SK-N-SH (cell line): ENCODE measurements around the gene SRSF3. TPM values are rescaled to one million over a fixed set of nuclear protein-coding genes. Genes with fewer than 3 reads are reported as not detected.

Source experiments
- CTCF ChIA-PET: fragments of 300-600, 350-600 bp; formaldehyde crosslinking; extraction: SDS; loops from one replicate; lab custom pipeline; 2021; lab: Yijun Ruan, JAX
- POLR2A ChIA-PET: fragments of 350-600 bp; sonication (Branson Sonifier 250); formaldehyde crosslinking; extraction: SDS; loops from one replicate; lab custom pipeline; 2020; ENCODE audit warnings: antibody characterized with exemption, inconsistent platforms; lab: Yijun Ruan, JAX
- DNase-seq: peaks from one replicate; pipeline ENCODE4 v3.0.0; 2012
- H2AFZ ChIP-seq: fragments of 200-600 bp; sonication (generic); 2 replicates; pipeline ENCODE4 v1.8.1; 2016; ENCODE audit warnings: antibody characterized with exemption, mild to moderate bottlenecking, low read depth
- H3F3A ChIP-seq: fragments of 200-600 bp; sonication (generic); replicated peaks from 2 replicates; pipeline ENCODE3; 2016; ENCODE audit warnings: antibody characterized with exemption, mild to moderate bottlenecking; ENCODE audit not compliant: insufficient read depth
- H3K27ac ChIP-seq, 2 experiments: fragments of 200-500 bp in 1 of 2; fragments of 200-600 bp in 1 of 2; sonication (Bioruptor generic) in 1 of 2; sonication (generic), shearing (Covaris generic) in 1 of 2; 2 replicates each; pipeline versions ENCODE4 v1.5.1 to v1.6.1; 2014 to 2016; ENCODE audit warnings: low read depth in 2 of 2, inconsistent platforms in 1 of 2, low read length in 1 of 2, mild to moderate bottlenecking in 1 of 2, mixed read lengths in 1 of 2
- H3K27me3 ChIP-seq: fragments of 200-600 bp; sonication (generic), shearing (Covaris generic); 2 replicates; pipeline ENCODE4 v1.6.1; 2016; ENCODE audit warnings: mixed run types; ENCODE audit not compliant: insufficient read depth
- H3K36me3 ChIP-seq, 2 experiments: fragments of 200-500 bp in 1 of 2; fragments of 200-600 bp in 1 of 2; sonication (Bioruptor generic) in 1 of 2; sonication (generic) in 1 of 2; replicated peaks in 1 of 2; 2 replicates each; pipeline versions ENCODE3 to v1.5.1; 2014 to 2016; ENCODE audit warnings: low read length in 1 of 2, mild to moderate bottlenecking in 1 of 2; ENCODE audit not compliant: insufficient read depth in 2 of 2, control insufficient read depth in 1 of 2
- H3K4me1 ChIP-seq, 2 experiments: fragments of 200-500 bp in 1 of 2; fragments of 200-600 bp in 1 of 2; sonication (Bioruptor generic) in 1 of 2; sonication (generic), shearing (Covaris generic) in 1 of 2; 2 replicates each; pipeline versions ENCODE4 v1.5.1 to v1.6.1; 2014 to 2016; ENCODE audit warnings: low read depth in 1 of 2, low read length in 1 of 2, mixed run types in 1 of 2; ENCODE audit not compliant: insufficient read depth in 2 of 2, control insufficient read depth in 1 of 2
- H3K4me2 ChIP-seq: fragments of 200-600 bp; sonication (generic), shearing (Covaris generic); 2 replicates; pipeline ENCODE4 v1.6.1; 2017; ENCODE audit warnings: mixed run types
- H3K4me3 ChIP-seq, 2 experiments: fragments of 200-500 bp in 1 of 2; fragments of 200-600 bp in 1 of 2; sonication (Bioruptor generic) in 1 of 2; sonication (generic), shearing (Covaris generic) in 1 of 2; 2 replicates each; pipeline versions ENCODE4 v1.5.1 to v1.8.1; 2014 to 2016; ENCODE audit warnings: low read depth in 2 of 2, inconsistent platforms in 1 of 2, low read length in 1 of 2, mild to moderate bottlenecking in 1 of 2, mixed read lengths in 1 of 2, moderate library complexity in 1 of 2
- H3K79me2 ChIP-seq: fragments of 200-600 bp; sonication (generic); 2 replicates; pipeline ENCODE4 v1.8.1; 2017; ENCODE audit warnings: mild to moderate bottlenecking; ENCODE audit not compliant: insufficient read depth
- H3K9ac ChIP-seq: fragments of 200-600 bp; sonication (generic); 2 replicates; pipeline ENCODE4 v1.6.1; 2017; ENCODE audit warnings: mixed run types
- H3K9me2 ChIP-seq: fragments of 200-600 bp; sonication (generic); 2 replicates; pipeline ENCODE4 v1.6.1; 2017; ENCODE audit warnings: mixed run types
- H3K9me3 ChIP-seq: fragments of 200-600 bp; sonication (generic); 2 replicates; pipeline ENCODE4 v1.6.1; 2017; ENCODE audit warnings: mixed run types, mild to moderate bottlenecking, moderate library complexity
- H4K20me1 ChIP-seq: fragments of 200-600 bp; sonication (generic); 2 replicates; pipeline ENCODE4 v1.6.1; 2017; ENCODE audit warnings: mild to moderate bottlenecking, mixed run types; ENCODE audit not compliant: insufficient read depth
- CHD2 ChIP-seq: fragments of 150-350 bp; IDR thresholded peaks from 2 replicates; pipeline ENCODE4 v1.6.1; 2018; ENCODE audit warnings: low read length; ENCODE audit not compliant: partially characterized antibody
- EZH2phosphoT487 ChIP-seq: fragments of 200-600 bp; sonication (generic); IDR thresholded peaks from 2 replicates; pipeline ENCODE4 v1.6.1; 2017; ENCODE audit warnings: low read depth, mixed run types, mild to moderate bottlenecking, antibody characterized with exemption, moderate library complexity, borderline replicate concordance
- FOSL2 ChIP-seq: IDR thresholded peaks from 2 replicates; pipeline ENCODE4 v1.4.0; 2012; ENCODE audit warnings: low read depth, mild to moderate bottlenecking, moderate library complexity, borderline replicate concordance
- FOXM1 ChIP-seq: IDR thresholded peaks from 2 replicates; pipeline ENCODE4 v1.4.0; 2012; ENCODE audit warnings: low read depth, mild to moderate bottlenecking
- GABPA ChIP-seq: IDR thresholded peaks from 2 replicates; pipeline ENCODE4 v1.4.0; 2012; ENCODE audit warnings: low read depth, mild to moderate bottlenecking
- GATA2 ChIP-seq: sonication (generic); formaldehyde crosslinking; IDR thresholded peaks from 2 replicates; pipeline ENCODE4 v1.5.0; 2020; ENCODE audit warnings: mild to moderate bottlenecking, missing genetic modification reagents
- MEF2A ChIP-seq: IDR thresholded peaks from 2 replicates; pipeline ENCODE4 v1.4.0; 2012; ENCODE audit warnings: low read depth, borderline replicate concordance
- NRF1 ChIP-seq: IDR thresholded peaks from 2 replicates; pipeline ENCODE4 v1.6.1; 2012; ENCODE audit warnings: low read depth, mild to moderate bottlenecking, low read length
- POLR2AphosphoS5 ChIP-seq: IDR thresholded peaks from 2 replicates; pipeline ENCODE4 v1.6.1; 2012; ENCODE audit warnings: low read depth, low read length
- RCOR1 ChIP-seq: fragments of 150-350 bp; IDR thresholded peaks from 2 replicates; pipeline ENCODE4 v1.6.1; 2017; ENCODE audit warnings: antibody characterized with exemption, low read length
- SMC3 ChIP-seq: IDR thresholded peaks from 2 replicates; pipeline ENCODE4 v1.6.1; 2012; ENCODE audit warnings: low read depth, low read length, improper control_type of control experiment
- TAF1 ChIP-seq: IDR thresholded peaks from 2 replicates; pipeline ENCODE4 v1.6.1; 2012; ENCODE audit warnings: low read depth, mild to moderate bottlenecking, low read length, moderate library complexity, borderline replicate concordance
- TCF12 ChIP-seq: IDR thresholded peaks from 2 replicates; pipeline ENCODE4 v1.4.0; 2012
- TEAD4 ChIP-seq: IDR thresholded peaks from 2 replicates; pipeline ENCODE4 v1.4.0; 2012; ENCODE audit warnings: mild to moderate bottlenecking, borderline replicate concordance; ENCODE audit not compliant: insufficient read depth
- YY1 ChIP-seq: IDR thresholded peaks from 2 replicates; pipeline ENCODE4 v1.4.0; 2012; ENCODE audit warnings: low read depth, mild to moderate bottlenecking
- WGBS: methylation state at CpG from one replicate; pipeline ENCODE4 v1.1.6; 2017; ENCODE audit warnings: low lambda C conversion rate; 5-methylcytosine and 5-hydroxymethylcytosine counted together
- polyA plus RNA-seq, 3 experiments: library from polyadenylated mRNA; depleted of rRNA; stranded (reverse); fragments of >200 nt; gene quantifications; 2 replicates each; pipeline ENCODE4 v1.2.3, GENCODE V29; 2012
- TF ChIP-seq, protein P1 (sequence below): fragments of 150-350 bp; IDR thresholded peaks from 2 replicates; pipeline ENCODE4 v1.6.1; 2017; ENCODE audit warnings: antibody characterized with exemption, low read length, low read depth, borderline replicate concordance
- TF ChIP-seq, protein P2 (sequence below): fragments of 150-350 bp; IDR thresholded peaks from 2 replicates; pipeline ENCODE4 v1.6.1; 2016; ENCODE audit warnings: mild to moderate bottlenecking, low read depth, low read length

The SRSF3 gene
- polyA plus RNA-seq, 1 of the 3 experiments (the other 2 are of a cell fraction), result 351 TPM

DNA sequence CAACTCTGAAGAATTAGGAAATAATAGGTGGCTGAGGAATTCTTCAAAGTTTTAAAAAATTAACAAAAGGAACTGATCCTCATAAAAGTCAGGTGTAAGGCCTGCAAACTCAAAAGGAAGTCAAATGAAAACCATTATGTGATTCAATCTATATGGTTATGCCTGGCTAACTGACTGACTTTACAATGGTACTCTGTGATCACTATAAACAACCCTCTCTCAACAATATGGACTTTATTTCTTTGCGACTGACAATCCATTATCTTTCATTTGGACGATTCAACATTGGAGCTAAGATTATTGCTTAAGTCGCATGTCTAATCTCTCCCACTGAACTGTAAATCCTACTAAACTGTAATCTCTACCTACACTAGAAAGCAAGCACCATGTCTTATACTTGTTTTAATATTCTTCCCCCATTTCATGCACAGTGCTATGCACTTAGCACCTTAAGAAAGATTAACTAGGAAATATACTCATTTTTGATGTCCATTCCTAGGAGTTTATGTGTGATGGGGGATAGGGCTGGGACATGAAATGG lies 48.3 kb upstream of the SRSF3 start (continued):
- TF ChIP-seq, protein P1, sequence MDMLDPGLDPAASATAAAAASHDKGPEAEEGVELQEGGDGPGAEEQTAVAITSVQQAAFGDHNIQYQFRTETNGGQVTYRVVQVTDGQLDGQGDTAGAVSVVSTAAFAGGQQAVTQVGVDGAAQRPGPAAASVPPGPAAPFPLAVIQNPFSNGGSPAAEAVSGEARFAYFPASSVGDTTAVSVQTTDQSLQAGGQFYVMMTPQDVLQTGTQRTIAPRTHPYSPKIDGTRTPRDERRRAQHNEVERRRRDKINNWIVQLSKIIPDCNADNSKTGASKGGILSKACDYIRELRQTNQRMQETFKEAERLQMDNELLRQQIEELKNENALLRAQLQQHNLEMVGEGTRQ, result no peak
- TF ChIP-seq TAF1, result no peak

DNA sequence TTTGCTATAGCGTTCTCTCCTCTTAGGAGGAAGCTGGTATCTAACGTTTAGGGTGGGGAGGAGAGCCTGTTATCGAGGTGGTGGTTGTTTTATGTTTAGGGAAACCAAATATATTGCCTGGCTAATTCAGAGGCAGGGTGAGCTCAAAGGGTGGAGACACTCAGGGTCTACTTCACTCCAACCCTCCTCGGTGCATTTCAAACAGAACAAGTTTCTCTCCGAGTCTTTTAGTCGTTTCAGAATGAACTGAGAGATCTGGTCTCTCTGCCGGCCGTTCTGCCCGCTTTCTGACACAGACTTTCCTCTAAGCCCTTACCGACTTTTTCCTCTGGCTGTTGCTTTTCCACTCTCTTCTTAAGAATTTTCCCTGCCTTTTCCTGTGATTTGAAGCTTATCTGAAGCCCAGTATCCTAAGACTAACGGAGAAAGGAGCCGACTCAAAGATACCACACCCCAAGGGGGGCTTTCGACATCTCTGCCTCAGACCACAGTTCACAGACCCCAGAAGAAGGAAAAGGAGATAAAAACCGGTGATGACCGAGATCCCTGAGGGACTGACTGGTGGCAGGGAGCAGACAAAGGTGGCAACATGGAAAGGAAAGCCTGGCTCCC lies 47.7 kb upstream of the SRSF3 start:
- H3K27ac ChIP-seq, result peak overlapping the region; percentile 88 to 91
- peaks cover 57% of the 10 kb centered on the region for H3K79me2 ChIP-seq
- peak; percentile 45 for DNase-seq
- WGBS, result under 1% methylated on average over 15 of the region's 15 CpGs
- peak overlapping the region; percentile 94 for H3K9ac ChIP-seq
- H3K9me2 ChIP-seq, result no peaks in the 10 kb centered on the region
- peaks cover 0 to 13% of the 10 kb centered on the region in 2 experiments for H3K36me3 ChIP-seq
- ChIA-PET POLR2A (interaction anchor here (0.6 kb wide), 1 partner anchor 93 kb away, joined by 3 read pairs; no protein-coding TSS in a partner anchor), CTCF (no interaction called here)
- H3K4me1 ChIP-seq, result peaks cover 4 to 17% of the 10 kb centered on the region in 2 experiments
- peaks cover 23% of the 10 kb centered on the region for H3F3A ChIP-seq
- H4K20me1 ChIP-seq, result no peaks in the 10 kb centered on the region; the same call in 1 of the 2 replicates
- peak overlapping the region; percentile 97 for H2AFZ ChIP-seq
- no peaks in the 10 kb centered on the region for H3K9me3 ChIP-seq
- H3K4me2 ChIP-seq, result peak overlapping the region; percentile 99
- H3K27me3 ChIP-seq, result no peaks in the 10 kb centered on the region
- TF ChIP-seq POLR2AphosphoS5, result no peak
- no peak; the same call in 1 of the 2 replicates for TF ChIP-seq YY1
- TF ChIP-seq, protein P2, sequence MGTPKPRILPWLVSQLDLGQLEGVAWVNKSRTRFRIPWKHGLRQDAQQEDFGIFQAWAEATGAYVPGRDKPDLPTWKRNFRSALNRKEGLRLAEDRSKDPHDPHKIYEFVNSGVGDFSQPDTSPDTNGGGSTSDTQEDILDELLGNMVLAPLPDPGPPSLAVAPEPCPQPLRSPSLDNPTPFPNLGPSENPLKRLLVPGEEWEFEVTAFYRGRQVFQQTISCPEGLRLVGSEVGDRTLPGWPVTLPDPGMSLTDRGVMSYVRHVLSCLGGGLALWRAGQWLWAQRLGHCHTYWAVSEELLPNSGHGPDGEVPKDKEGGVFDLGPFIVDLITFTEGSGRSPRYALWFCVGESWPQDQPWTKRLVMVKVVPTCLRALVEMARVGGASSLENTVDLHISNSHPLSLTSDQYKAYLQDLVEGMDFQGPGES, result no peak
- no peak for TF ChIP-seq FOSL2
- no peak for TF ChIP-seq GABPA
- no peak for TF ChIP-seq NRF1
- no peak for TF ChIP-seq FOXM1
- no peak for TF ChIP-seq MEF2A
- no peak for TF ChIP-seq SMC3
- no peak for TF ChIP-seq RCOR1
- no peak for TF ChIP-seq CHD2
- TF ChIP-seq GATA2 (CRISPR knock-in tag), result no peak
- no peak for TF ChIP-seq TCF12
- no peak for TF ChIP-seq EZH2phosphoT487
- no peak for TF ChIP-seq TAF1
- no peak for TF ChIP-seq TEAD4
- peak overlapping the region; percentile 78 to 99 for H3K4me3 ChIP-seq
